ENCODE results near the gene LHX8. TPM values are rescaled to one million over a fixed set of nuclear protein-coding genes. Genes with fewer than 3 reads are reported as not detected.

The LHX8 gene
- total and polyA plus RNA-seq, 2 donors (not counting 3 experiments of a cell fraction or from before 2014, with no cell fraction given) = not detected

DNA sequence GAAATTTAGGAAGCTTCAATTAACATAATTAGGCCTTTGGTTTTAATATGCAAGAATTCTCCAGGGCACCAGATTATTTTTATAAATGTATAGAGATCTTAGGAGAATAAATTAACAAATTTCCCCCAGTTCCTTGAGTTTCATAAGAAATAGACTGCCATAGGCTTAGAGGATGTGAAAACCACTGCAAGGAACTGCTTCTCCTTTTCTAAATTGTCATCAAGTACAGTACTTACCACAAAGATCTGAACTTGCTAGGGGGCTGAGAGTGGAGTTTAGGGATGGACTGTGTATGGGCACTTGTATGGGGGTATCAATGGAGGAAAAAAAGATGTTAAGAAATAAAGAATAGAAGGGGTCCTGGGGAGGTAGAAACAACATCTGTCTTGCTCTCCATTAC is 31.1 kb downstream of the LHX8 start:
- no peak for TF ChIP-seq JUN (IDR thresholded peaks at IDR 0.05; ENCODE audit: borderline replicate concordance, insufficient read depth, insufficient read length, low read depth)
- TF ChIP-seq, protein P1, sequence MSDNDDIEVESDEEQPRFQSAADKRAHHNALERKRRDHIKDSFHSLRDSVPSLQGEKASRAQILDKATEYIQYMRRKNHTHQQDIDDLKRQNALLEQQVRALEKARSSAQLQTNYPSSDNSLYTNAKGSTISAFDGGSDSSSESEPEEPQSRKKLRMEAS (IDR thresholded peaks at IDR 0.05; ENCODE audit: insufficient read depth, insufficient read length) = no peak
- TF ChIP-seq, protein P2, sequence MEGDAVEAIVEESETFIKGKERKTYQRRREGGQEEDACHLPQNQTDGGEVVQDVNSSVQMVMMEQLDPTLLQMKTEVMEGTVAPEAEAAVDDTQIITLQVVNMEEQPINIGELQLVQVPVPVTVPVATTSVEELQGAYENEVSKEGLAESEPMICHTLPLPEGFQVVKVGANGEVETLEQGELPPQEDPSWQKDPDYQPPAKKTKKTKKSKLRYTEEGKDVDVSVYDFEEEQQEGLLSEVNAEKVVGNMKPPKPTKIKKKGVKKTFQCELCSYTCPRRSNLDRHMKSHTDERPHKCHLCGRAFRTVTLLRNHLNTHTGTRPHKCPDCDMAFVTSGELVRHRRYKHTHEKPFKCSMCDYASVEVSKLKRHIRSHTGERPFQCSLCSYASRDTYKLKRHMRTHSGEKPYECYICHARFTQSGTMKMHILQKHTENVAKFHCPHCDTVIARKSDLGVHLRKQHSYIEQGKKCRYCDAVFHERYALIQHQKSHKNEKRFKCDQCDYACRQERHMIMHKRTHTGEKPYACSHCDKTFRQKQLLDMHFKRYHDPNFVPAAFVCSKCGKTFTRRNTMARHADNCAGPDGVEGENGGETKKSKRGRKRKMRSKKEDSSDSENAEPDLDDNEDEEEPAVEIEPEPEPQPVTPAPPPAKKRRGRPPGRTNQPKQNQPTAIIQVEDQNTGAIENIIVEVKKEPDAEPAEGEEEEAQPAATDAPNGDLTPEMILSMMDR (IDR thresholded peaks at IDR 0.05; ENCODE audit: extremely low read depth in 1 of 2, insufficient read depth in 1 of 2, low read depth in 1 of 2, low read length in 2 of 2) = no peak
- TF ChIP-seq GATA2 (IDR thresholded peaks at IDR 0.05; ENCODE audit: insufficient read depth, insufficient read length, low read depth, low read length) = no peak
- no peak for TF ChIP-seq POLR2A (IDR thresholded peaks at IDR 0.05; ENCODE audit: low read depth, low read length)
- TF ChIP-seq POLR2AphosphoS5 (IDR thresholded peaks at IDR 0.05; ENCODE audit: insufficient read depth, low read depth, low read length) = no peak
- TF ChIP-seq MYC (IDR thresholded peaks at IDR 0.05; ENCODE audit: low read depth, low read length) = no peak
- no peak for TF ChIP-seq EZH2 (IDR thresholded peaks at IDR 0.05; ENCODE audit: borderline replicate concordance, low read depth, low read length, severe bottlenecking)
- TF ChIP-seq FOS (IDR thresholded peaks at IDR 0.05; ENCODE audit: borderline replicate concordance, insufficient read depth, low read length) = no peak
- no peak overlapping the region for H3K27ac ChIP-seq (ENCODE audit: insufficient read depth, low read depth, low read length)
- no peak for FAIRE-seq
- no peaks in the 10 kb centered on the region for H3K9me3 ChIP-seq (replicated peaks; ENCODE audit: control insufficient read depth, insufficient read depth, low read length)
- H3K9ac ChIP-seq (replicated peaks; ENCODE audit: extremely low read depth, insufficient read depth, low read length) = no peak overlapping the region
- CTCF ChIA-PET = no interaction called here
- intact Hi-C loops (cut with micrococcal nuclease) (no loop called here), dilution Hi-C loops (cut with MboI; ENCODE audit: extremely low pct_ligation_motif_present, low sequenced_read_pairs) (no loop called here)
- H2AFZ ChIP-seq (ENCODE audit: low read depth, low read length) = no peak overlapping the region
- H3K4me3 ChIP-seq (replicated peaks in 1 of 3; ENCODE audit: insufficient read depth in 1 of 3, low read depth in 1 of 3, low read length in 3 of 3) = no peak overlapping the region
- no peaks in the 10 kb centered on the region for H4K20me1 ChIP-seq (replicated peaks; ENCODE audit: control insufficient read depth, extremely low read depth, insufficient read depth, low read length)
- H3K9me1 ChIP-seq (replicated peaks; ENCODE audit: control insufficient read depth, extremely low read depth, insufficient read depth, low read length) = no peaks in the 10 kb centered on the region
- no TSS peak for BruUV-seq (replicated peaks)
- no peak for DNase-seq (ENCODE audit: low read depth, low spot score)
- POLR2A ChIA-PET = no interaction called here
- H3K79me2 ChIP-seq (ENCODE audit: control insufficient read depth, insufficient read depth, low read length) = no peaks in the 10 kb centered on the region
- peaks cover 5 to 8% of the 10 kb centered on the region in 2 experiments for H3K27me3 ChIP-seq (ENCODE audit: control insufficient read depth in 2 of 2, insufficient read depth in 2 of 2, low read length in 2 of 2)
- no peak overlapping the region for H3K4me2 ChIP-seq (ENCODE audit: insufficient read depth, low read length)
- no peaks in the 10 kb centered on the region for H3K36me3 ChIP-seq (ENCODE audit: control insufficient read depth in 2 of 2, extremely low read depth in 1 of 2, insufficient read depth in 2 of 2, low read length in 2 of 2)
- no peaks in the 10 kb centered on the region for H3K4me1 ChIP-seq (ENCODE audit: control insufficient read depth, extremely low read depth, insufficient read depth, low read length)
